SHP77 (cell line): ENCODE measurements around the gene COL7A1.

Experiments
- DNase-seq, 2 experiments: peaks; one replicate each; lab custom pipeline; 2025; lab: John Stamatoyannopoulos, UW

COL7A1 gene

DNA sequence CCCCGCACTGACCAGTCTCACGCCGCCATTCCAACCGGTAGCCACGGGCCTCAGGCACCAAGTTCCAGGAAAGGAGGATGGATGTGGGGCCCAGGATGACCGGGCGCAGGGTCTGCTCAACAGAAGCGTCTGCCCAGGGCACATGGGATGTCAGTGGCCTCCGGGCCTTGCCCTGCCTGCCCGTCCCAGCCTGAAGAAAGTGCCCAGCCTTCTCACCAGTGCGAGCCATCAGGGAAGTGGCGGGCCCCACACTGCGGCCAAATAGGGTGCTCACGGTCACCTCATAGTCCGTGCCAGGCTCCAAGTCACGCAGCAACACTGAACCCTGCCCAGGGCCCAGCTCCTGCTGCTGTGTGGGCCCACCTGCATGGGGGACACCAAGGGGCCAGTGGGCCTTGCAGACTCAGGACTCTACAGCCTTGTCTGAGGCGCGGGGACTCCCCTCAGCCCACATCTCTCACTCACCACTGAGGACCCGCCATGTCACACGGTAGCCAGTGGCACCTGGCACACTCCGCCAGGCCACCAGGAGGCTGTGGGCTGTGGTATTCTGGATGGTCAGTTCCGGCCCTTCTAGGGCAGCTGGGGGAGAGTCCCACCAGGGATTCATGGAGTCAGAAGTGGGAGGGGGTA lies 3.1 kb downstream of the COL7A1 start:
- DNase-seq: no peak

DNA sequence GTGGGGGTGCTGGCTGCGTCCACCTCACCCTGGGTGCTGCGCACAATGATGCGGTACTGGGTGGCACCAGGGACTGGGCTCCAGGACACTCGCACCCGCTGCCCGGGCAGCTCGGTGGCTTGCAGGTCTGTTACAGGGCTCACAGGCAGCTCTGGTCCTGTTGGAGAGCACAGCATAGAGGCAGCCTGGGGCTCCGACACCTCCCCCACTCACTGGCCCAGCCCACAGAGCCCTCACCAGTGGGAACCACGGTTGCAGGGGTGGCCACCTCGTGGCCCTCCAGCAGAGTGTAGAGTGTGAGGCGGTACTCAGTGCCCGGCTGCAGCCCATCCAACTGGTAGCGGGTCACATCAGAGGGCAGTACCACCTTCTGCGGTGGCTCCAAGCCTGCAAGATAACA lies 3.7 kb downstream of the COL7A1 start:
- no peak for DNase-seq

DNA sequence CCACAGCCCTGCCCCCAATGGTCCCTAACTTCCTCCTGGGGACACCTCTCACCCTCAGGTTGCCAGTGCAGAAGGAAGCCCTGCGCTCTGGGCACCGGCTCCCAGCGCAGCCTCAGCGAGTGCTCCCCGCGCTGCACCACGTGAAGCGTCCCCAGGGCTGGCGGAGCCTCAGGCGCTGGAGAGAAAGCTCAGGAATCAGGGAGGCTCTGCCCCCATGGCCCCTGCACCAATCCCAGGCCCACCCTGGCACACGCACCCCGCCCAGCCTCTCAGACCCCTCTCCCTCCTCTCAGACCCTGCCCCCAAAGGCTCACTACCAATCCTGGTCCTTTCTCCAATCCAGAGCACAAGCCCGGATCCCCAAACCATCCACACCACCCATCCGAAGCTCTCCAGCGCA lies 6.9 kb downstream of the COL7A1 start:
- no peak for DNase-seq

DNA sequence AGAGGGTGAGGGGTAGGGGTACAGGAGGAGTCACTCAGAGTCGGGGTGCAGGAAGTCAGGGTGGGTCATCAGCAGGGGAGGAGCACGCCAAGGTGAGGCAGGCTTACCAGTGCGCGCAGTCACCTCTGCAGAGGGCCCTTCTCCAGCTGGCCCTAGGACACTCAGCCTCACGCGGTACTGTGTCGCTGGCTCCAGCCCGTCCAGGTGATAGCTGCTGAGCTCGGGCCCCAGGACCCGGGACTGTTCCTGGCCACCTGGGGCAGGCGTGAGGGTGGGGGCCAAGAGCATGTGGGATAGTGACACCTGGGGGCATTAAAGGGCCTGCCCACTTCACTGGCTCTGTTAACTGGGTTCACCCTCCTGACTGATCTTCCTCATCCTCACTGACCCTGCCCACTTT lies 7.4 kb downstream of the COL7A1 start:
- no peak for DNase-seq

DNA sequence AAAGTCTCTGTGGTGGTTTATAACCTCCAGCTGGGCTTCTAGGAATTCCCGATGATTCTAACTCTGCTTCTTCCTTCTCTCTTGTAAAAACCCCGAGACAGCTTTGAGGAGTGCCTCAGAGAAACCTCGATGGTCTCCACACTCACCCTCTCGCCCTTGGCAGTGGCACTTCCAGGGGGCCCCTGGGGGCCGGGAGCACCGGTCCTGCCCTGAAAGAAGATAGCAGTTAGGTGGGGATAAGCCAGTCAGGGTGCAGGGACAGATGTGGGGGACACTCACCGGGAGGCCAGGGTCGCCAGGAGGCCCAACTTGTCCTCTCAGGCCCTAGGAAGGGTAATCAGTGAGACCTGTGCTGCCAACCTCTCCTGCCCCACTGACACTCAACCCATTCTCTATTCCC lies 9.7 kb downstream of the COL7A1 start:
- no peak for DNase-seq

DNA sequence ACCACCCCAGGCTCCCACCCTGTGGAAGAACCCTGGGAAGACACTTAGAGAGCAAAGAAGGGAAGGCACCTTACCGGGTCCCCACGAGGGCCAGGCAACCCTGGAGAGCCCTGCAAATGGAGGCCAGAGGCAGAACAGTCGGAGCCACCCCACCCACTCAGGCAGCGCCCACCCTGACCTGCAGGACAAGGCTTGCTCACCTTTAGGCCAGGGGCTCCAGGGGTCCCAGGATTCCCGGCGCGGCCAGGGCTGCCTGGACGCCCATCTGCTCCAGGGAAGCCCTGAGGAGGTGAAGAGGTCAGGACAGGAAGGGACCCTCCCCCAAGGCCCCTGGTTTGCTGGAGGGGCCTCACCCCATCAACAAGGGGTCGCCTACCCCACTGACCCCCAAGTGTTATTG lies 10.3 kb downstream of the COL7A1 start:
- DNase-seq: no peak

DNA sequence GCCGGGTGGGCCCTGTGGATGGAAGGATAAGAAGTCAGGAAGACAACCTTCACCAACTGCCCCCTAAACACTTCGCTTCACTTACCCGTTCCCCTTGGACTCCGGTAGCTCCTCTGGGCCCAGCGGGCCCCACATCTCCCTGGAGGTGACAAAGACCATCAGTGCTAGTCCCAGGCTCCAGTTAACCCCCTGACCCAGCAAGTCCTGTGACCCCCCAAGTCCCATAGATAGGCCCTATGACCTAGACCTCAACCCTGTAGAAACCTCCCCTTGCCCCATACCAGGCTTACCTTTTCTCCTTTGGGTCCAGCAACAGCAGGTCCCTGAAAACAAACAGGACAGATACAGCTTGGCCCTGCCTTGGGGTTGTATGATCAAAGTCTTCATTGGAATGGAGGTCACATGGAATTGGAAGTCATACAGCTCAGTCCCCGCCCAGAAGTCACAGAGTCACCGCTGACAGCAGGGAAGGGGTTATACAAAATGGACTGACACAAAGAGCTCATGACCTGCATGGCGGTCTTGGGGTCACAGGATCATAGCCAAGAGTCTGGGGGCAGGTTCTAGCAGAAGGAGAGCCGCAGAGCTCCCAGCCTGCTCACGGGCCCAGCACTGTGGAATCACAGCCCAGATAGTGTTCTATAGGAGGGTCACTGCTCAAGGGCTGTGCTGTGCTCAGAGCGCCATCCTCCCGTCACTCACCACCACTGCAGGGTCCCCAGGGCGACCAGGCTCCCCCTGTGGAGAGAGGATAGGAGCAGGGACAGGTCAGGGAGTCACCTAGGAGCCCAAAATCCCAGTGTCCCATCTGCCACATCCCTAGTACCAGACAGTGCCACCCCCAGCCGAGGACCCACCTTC lies 13.3 kb downstream of the COL7A1 start:
- no peak for DNase-seq

DNA sequence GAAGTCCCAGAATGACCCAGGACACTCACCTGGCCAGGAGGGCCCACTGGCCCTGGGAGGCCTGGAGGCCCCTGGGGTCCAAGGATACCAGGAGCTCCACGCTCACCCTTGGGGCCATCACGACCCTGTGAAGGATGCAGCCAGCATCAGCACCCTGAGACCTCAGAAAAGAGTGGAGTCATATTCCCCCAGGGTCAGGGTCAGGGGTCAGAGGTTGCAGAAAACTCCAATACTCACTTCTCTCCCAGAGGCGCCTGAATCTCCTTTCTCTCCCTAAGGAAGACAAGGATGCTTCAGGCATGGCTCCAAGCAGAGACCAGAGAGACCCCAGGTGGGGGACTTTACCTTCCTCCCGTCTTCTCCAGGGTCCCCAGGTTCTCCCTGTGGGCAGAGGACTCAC lies 18.5 kb downstream of the COL7A1 start:
- no peak for DNase-seq

DNA sequence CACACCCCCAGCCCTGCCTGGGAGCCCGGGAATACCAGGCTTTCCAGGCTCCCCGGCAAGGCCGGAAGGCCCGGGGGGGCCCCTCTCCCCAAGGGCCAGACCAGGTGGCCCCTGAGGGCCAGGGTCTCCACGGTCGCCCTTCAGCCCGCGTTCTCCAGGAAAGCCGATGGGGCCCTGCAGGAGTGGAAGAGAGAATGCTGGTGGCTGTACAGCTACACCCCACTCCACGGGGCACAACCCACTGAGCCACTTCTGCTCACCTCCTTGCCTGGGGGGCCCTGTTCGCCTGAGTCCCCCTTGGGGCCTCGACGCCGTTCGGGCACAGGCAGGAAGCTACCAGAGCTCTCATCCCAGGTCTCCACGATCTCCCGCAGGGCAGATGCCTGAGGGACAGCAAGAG lies 19.8 kb downstream of the COL7A1 start:
- DNase-seq: no peak

DNA sequence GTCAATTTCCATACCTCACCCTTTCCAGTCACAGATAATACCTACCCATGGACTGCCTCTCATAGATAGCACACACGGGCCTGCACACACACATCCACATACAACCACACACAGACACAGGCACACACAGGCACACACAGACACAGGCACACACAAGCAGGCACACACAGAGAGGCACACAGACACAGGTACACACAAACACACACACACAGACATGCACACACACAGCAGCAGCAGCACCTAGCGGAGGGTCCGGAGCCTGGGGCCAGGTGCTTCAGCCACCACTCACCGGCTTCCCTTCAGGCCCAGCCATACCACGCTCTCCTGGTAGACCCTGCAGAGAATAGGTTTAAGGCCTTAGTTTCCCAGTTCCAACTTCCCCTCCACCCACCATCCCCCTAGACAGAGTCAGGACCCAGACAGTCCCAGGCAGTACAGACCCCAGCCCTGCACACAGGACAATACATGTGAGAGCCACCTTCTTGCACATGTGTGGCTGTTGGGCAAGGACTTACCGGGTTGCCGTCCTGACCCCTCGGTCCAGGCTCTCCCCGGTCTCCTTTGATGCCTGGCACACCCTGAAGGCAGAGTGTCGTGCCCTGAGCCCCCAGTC lies 21.1 kb downstream of the COL7A1 start:
- DNase-seq: no peak

DNA sequence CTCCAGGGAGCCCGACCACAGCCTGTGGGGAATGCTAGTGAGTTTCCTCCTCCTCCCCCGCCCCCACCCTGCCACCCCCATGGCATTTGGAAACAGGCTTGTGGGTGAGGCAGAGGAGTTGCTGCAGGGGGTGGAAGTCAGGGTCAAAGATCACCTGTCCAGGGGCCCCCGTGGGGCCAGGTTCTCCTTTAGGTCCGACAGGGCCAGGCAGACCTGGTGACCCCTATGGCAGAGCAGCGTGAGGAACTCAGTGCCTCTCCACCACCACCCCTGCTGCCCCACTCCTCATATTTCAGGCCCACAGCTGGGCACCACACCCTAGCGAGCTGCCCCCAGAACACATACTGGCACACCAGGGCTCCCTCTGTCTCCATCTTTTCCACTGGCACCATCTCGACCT lies 22.6 kb downstream of the COL7A1 start:
- DNase-seq: no peak

DNA sequence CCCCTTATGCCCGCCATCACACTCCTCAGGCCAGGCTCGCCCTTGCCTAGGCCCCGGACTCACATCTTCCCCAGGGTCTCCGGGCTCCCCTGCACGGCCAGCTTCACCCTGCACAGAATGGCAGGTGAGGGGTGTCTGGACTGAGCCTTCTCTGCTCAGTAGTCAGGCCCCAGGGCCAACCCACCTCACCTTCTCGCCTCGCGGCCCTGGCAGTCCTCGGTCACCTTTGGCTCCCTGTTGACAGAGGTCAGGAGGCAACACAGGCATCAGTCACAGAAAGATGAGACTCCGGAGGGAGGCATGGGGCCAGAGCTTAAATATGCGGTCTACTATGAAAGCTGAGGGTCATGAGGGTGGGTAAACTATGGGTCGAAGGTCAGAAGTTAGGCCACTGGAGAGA lies 23.2 kb downstream of the COL7A1 start:
- DNase-seq: no peak

DNA sequence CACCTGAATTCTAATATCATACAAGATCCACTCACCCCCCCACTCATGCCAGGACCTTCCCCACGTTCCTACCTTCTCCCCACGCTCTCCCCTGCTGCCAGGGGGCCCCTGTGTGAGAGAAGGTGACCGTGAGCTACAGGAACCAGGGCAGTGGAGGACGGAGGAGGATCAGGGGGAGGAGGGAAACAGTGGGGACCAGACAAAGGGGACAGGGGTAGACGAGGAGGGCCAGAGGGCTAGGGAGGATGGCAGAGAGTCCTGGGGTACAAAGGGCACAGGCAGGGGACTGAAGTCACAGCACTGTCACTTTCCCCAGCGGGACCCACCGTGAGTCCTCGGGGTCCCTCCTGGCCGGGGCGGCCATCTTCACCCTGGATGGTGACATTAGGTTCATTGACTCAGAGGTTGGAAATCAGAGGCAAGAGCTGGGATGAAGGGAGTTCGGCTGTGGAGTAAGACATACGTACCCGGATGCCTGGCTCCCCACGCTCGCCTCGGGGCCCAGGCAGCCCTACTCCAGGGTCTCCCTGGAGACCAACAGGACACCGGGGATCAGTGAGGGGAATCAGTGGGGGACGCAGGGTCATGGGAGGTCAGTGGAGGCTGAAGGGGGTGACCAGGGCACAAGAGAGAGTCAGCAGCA lies 25.2 kb downstream of the COL7A1 start:
- DNase-seq: no peak

DNA sequence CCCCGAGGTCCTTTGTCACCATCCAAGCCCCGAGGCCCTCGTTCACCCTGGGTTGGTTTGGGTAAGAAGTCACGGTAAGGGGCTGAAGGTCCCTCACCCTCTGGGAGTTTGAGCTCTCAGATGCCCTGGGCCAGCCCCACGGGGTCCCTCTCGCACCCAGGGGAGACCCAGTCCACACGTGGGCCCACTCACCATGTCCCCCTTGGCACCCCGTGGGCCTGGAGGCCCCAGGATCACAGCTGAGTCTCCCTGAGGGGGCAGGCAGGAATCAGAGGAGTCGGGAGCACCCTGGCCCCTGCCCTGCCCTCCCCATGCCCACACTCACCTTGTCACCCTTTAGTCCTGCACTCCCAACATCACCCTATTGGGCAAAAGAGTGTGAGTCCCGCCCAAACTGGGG lies 25.7 kb downstream of the COL7A1 start:
- no peak for DNase-seq

DNA sequence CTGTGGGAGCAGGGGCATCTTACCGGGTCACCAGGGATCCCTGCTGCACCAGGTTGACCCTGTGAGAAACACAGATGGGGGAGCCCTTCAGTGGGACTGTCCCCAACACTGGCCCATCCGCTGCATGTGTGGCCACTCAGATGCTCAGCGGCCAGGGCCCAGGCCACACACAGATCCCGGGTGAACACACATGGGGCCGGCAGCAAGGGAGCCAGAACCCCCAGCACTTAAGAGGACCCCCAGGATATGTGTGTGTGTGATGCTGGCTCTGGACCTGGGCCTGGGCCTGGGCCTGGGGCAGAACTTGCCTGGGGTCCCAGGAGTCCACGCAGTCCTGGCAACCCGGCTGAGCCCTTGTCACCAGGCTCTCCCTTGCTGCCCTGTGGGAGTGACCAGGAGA lies 26.7 kb downstream of the COL7A1 start:
- DNase-seq: no peak

DNA sequence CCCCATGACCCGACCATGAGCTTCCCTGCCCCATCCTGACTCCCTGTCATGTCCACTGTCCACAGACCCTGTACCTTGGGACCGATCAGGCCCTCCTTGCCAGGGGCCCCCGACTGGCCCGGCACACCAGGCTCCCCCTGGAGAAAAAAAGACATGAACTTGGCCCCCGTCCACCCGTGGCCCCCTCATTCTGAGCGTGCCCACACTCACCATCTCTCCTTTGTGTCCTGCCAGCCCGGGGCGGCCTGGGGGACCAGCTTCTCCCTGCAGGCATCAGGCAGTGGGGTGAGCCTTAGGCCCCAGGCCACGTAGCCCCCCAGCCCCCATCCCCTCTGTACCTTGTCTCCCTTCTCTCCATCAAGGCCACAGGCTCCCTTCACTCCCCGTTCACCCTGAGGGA lies 27.6 kb downstream of the COL7A1 start:
- DNase-seq: no peak

DNA sequence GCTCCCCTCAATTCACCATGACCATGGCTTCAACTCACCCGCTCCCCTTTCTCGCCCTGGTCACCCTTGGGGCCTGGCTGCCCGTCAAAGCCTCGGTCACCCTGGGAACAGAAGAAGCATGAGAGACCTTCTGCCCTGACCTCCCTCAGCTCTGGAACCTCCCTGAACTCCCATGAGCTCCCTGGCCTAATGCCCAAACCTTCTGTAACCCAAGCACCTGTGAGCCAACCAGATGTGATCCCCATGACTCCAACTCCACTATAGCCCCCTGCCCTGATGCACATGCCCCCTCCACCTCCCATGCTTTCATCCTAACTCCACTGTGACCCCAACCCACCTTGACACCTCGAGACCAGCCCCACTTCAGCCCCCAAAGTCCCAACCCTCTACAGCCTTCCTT lies 28.0 kb downstream of the COL7A1 start:
- DNase-seq: no peak

DNA sequence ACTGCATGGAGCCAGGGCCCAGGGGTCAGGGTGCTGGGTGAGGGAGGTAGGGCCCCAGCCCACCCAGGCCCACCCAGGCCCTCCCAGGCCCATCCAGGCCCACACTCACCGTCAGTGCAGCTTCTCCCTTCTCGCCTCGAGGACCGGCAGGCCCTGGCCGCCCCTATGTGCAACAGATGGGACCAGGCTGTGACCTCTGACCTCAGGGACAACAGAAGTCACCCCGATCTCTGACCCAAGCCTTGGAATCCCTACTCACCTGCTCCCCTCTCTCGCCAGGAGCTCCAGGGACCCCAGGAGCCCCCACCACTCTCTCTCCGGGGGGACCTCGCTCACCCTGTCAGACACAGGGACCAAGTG lies 28.7 kb downstream of the COL7A1 start:
- DNase-seq: no peak

DNA sequence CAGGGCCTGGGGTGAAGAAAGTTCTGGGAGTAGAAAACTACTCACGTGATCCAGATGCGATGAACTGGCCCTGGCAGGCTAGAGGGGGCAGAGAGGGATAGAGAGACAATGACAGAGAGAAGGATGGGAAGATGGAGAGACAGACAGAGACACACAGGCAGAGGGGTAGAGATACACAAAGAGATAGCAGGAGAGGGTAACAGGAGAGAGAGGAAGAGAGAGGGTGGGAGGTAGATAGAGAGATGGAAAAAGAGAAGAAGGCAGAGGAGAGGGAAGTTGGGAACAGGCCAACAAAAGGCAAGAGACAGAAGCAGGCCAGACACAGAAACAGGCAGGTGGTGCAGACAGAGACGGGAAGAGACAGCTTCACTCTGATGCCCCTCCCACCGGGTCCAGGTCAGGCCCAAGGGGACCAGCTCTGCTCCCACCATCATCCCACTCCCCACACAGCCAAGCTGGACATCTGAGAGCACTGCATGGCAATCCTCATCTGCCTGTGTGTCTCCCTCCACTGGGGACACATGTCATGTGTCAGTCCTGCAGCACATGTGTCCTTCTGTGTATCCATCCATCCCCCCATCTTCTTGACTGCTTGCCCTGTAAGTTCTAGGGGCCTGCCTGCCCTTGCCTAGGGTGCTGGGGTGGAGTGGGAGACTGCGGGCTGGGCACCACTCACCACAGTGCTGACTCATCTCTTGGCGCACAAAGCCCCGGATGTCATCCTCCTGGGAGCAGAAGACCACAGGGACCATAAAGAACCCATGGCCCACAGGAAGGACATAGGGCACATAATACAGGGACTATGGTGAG lies 29.3 kb downstream of the COL7A1 start:
- DNase-seq: peak; percentile 37 to 48

DNA sequence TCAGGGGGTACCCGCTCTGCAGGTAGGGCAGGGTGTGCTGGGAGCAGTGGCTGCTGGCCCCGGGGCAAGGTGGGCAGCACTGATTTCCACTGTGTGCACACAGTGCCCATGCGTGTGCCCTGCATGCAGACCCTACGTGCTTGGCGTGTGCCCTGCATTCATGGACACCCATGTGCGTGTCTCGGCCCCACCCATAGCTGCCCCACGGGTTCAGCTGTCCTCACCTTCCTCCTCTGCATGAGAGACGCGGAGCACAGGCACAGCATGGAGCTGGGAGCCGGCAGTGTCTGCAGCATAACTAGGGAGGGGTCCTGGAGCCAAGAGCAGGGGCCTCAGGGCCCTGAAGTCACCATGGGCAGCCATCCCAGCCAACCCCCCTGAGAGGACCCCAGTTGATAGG lies 29.9 kb downstream of the COL7A1 start:
- no peak for DNase-seq

DNA sequence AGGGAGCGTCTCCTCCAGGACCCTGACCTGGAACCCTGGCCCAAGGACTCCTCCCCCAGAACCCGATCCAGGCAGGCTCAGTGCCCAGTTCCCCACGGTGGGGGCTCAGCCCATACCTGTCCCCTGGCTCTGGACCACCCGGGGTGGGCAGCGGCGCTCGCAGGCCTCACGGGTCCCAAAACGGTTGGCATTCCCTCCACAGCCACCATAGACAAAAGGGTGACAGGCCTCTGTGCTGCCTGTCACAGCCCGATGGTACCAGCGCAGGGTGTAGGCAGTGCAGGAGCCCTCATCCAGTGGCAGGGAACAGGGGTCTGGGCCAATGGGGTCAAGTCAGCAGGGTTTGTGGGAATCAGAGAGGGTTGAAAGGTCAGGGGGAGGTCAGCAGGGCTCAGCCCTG lies 30.5 kb downstream of the COL7A1 start:
- no peak for DNase-seq

DNA sequence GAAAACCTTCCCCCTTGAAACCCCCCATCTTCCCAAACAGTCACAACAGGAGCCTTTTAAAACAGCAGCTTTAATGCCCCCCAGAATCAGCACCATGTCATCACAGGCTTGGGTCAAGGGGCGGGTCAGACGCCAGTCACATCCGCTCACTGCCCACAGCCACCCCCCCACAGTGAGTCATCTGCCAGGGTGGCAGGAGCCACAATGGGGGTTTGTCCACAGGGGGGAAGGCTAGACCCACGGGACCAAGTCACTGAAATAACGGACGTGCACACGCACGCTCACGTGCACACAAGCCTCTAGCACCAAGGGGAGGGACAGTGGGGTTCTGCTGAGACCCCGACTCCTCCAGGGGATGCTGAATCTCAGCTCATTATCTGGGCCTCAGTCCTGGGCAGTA lies 31.1 kb downstream of the COL7A1 start:
- peak in 1 of 2 experiments; percentile 20 for DNase-seq
